ENCODE data around the gene NMRAL1.

- TF ChIP-seq CTCF (IDR thresholded peaks at IDR 0.05) (no peak), POLR2A (IDR thresholded peaks at IDR 0.05) (no peak), EP300 (IDR thresholded peaks at IDR 0.05) (no peak)
These were observed 10.8 kb downstream of the NMRAL1 start for GRCh38 chr16:4463522-4464163.

Measured in ovary (tissue), 3 donors.